ENCODE measurements around the gene CPNE6.

The CPNE6 gene

DNA sequence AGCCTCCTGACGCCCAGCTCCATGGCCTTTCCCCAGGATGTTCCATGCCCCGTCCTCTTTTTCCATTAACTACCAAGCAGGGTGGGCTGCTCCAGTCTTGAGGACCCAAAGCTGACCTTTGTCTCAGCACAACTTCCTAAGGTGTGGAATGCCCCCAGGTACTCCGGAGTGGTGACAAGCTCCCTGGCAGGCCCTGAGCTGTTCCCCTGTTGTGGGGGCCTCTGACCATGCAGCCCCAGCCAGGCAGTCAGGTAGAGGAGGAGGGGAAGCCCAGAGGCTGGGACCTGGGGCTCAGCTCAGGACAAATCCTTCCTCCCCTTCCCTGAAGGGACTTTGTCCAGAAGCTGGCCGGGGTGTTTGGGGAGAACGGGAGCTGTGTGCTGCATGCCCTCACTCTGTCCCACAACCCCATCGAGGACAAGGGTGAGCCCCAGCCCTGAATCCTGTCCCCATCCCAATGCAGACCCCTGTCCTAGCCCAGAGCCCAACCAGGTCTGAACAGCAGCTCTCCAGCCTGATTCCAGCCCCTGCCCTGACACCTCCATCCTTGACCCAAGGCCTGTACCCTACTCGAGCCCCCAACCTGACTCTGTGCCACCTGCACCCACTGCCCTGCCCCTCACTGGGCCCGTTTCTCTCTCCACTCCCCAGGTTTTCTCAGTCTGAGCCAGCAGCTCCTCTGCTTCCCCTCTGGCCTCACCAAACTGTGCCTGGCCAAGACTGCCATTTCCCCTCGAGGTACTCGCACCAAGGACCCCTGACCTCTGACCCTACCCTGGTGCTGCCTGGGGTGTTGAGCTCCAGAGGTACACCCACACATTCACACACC is 15.2 kb upstream of the CPNE6 start:
- Histone ChIP-seq H3K36me3 (ENCODE audit: control insufficient read depth, insufficient read depth, low read length) (no peaks in the 10 kb centered on the region), H3K4me1 (ENCODE audit: control insufficient read depth, insufficient read depth, low read length, poor library complexity, severe bottlenecking) (no peaks in the 10 kb centered on the region), H3K27ac (ENCODE audit: low read depth, low read length, severe bottlenecking) (no peak overlapping the region), H3K9me3 (ENCODE audit: control insufficient read depth, low read length) (no peaks in the 10 kb centered on the region), H3K4me3 (ENCODE audit: extremely low read depth, insufficient read depth, low read length, poor library complexity, severe bottlenecking) (no peak overlapping the region)
- WGBS, 2 experiments (ENCODE audit: insufficient coverage in 2 of 2) = 77 to 81% methylated on average over 5 to 10 of the region's 10 CpGs

DNA sequence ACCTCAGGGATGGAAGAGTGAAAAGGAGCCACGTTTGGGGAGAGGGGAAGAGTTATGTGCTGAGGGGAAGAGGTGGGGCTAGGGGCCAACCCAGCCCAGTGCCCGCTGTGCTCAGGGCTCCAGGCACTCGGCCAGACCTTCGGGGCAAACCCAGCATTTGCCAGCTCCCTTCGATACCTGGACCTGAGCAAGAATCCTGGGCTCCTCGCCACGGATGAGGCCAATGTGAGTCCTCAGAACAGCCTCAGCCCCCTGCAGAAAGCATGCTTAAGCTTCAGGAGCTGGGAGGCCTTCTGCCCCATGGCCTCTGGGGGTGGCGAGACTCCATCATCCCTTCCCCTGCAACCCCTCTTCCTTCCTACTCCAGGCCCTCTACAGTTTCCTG is 14.6 kb upstream of the CPNE6 start:
- Histone ChIP-seq H3K36me3 (ENCODE audit: control insufficient read depth, insufficient read depth, low read length) (no peaks in the 10 kb centered on the region), H3K27ac (ENCODE audit: low read depth, low read length, severe bottlenecking) (no peak overlapping the region), H3K9me3 (ENCODE audit: control insufficient read depth, low read length) (no peaks in the 10 kb centered on the region), H3K4me1 (ENCODE audit: control insufficient read depth, insufficient read depth, low read length, poor library complexity, severe bottlenecking) (no peaks in the 10 kb centered on the region), H3K4me3 (ENCODE audit: extremely low read depth, insufficient read depth, low read length, poor library complexity, severe bottlenecking) (no peak overlapping the region)
- 79 to 83% methylated on average over 6 of the region's 8 CpGs for WGBS, 2 experiments (ENCODE audit: insufficient coverage in 2 of 2)

DNA sequence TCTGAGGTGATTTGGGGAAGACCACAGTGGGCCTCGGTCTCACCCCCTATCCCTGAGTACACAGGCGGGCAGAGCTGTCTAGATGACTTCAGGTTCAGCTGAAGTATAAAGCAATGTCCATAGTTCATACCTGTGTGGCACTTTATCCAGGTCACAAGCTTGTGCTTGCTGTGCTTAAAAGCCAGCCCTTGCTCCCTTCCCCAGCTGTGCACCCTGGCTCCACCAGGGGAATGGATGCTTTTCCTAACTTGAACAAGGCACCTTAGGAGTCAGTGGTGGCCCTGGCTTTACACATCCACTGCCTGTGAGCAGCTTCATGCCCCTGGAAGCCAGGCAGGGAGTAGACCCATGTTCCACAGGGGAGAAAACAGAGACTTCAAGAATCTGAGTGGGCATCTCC is 14.1 kb upstream of the CPNE6 start:
- Histone ChIP-seq H3K27ac (ENCODE audit: low read depth, low read length, severe bottlenecking) (no peak overlapping the region), H3K36me3 (ENCODE audit: control insufficient read depth, insufficient read depth, low read length) (no peaks in the 10 kb centered on the region), H3K4me3 (ENCODE audit: extremely low read depth, insufficient read depth, low read length, poor library complexity, severe bottlenecking) (no peak overlapping the region), H3K9me3 (ENCODE audit: control insufficient read depth, low read length) (no peaks in the 10 kb centered on the region), H3K4me1 (ENCODE audit: control insufficient read depth, insufficient read depth, low read length, poor library complexity, severe bottlenecking) (no peaks in the 10 kb centered on the region)
- WGBS, 2 experiments (ENCODE audit: insufficient coverage in 2 of 2) = 85 to 100% methylated on average over 1 to 2 of the region's 2 CpGs

DNA sequence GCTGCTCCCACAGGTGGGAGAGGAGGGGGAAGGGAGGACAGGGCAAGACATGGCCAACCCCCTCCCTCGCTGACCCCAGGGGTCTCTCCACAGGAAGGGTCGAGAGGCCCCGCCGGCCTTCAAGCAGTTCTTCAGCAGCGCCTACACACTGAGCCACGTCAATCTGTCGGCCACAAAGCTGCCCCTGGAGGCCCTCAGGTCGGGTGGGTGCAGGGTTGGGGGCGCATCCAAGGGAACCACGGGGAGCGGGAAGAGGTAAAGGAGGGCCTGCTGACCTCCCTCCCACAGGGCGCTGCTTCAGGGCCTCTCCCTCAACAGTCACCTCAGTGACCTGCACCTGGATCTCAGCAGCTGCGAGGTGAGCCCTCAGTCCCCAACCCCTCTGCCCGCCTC is 13.5 kb upstream of the CPNE6 start:
- 75 to 85% methylated on average over 10 to 14 of the region's 14 CpGs for WGBS, 2 experiments (ENCODE audit: insufficient coverage in 2 of 2)
- H3K27ac ChIP-seq (ENCODE audit: low read depth, low read length, severe bottlenecking) = no peak overlapping the region
- no peaks in the 10 kb centered on the region for H3K36me3 ChIP-seq (ENCODE audit: control insufficient read depth, insufficient read depth, low read length)
- no peak overlapping the region for H3K4me3 ChIP-seq (ENCODE audit: extremely low read depth, insufficient read depth, low read length, poor library complexity, severe bottlenecking)
- no peaks in the 10 kb centered on the region for H3K9me3 ChIP-seq (ENCODE audit: control insufficient read depth, low read length)
- H3K4me1 ChIP-seq (ENCODE audit: control insufficient read depth, insufficient read depth, low read length, poor library complexity, severe bottlenecking) = no peaks in the 10 kb centered on the region

DNA sequence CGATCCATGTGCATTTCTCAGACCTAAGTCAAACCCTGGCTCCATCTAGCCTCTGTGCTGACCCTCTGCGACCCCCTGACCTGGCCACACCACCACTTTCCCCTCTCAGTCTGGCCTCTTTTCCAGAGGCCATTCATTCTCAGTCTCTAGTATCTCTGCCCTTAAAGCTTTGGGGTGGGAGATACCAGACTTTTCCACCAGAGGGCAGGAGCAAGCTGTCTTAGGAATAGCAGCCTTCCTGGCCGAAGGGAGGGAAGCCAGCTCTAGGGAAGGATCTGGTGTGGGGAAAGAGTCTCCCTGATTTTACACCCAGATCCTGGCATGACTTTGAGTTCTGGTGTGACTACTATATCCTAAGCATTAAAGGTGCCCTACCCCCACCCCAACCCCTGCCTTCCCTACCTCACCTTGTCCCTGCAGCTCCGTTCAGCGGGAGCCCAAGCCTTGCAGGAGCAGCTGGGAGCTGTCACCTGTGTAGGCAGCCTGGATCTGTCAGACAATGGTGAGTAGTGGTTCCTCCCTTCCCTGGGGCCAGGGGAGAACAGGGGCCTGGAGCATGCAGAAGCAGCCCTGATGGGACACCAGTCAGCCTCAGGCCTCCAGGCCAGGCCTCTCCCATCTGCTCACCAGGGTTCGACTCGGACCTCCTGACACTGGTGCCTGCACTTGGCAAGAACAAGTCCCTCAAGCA is 13.0 kb upstream of the CPNE6 start:
- no peak overlapping the region for H3K27ac ChIP-seq (ENCODE audit: low read depth, low read length, severe bottlenecking)
- H3K36me3 ChIP-seq (ENCODE audit: control insufficient read depth, insufficient read depth, low read length) = no peaks in the 10 kb centered on the region
- H3K9me3 ChIP-seq (ENCODE audit: control insufficient read depth, low read length) = no peaks in the 10 kb centered on the region
- no peaks in the 10 kb centered on the region for H3K4me1 ChIP-seq (ENCODE audit: control insufficient read depth, insufficient read depth, low read length, poor library complexity, severe bottlenecking)
- WGBS, 2 experiments (ENCODE audit: insufficient coverage in 2 of 2) = 71 to 77% methylated on average over 4 to 5 of the region's 7 CpGs
- no peak overlapping the region for H3K4me3 ChIP-seq (ENCODE audit: extremely low read depth, insufficient read depth, low read length, poor library complexity, severe bottlenecking)

DNA sequence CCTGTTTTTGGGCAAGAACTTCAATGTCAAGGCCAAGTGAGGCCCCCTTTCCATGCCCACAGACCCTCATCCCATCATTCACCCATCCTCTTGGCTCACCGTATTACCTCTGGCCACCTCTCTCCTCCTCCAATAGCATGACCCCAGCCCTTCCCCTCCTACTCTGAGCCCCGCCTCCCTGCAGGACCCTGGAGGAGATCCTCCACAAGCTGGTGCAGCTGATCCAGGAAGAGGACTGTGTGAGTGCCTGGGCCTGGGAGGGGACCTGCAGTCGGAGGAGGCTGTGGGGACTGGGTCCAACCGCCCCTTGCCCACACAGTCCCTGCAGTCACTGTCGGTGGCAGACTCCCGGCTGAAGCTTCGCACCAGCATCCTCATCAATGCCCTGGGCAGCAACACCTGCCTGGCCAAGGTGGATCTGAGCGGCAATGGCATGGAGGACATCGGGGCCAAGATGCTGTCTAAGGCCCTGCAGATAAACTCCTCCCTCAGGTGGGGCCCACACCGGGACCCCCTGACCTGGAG is 12.3 kb upstream of the CPNE6 start:
- H3K36me3 ChIP-seq (ENCODE audit: control insufficient read depth, insufficient read depth, low read length) = no peaks in the 10 kb centered on the region
- no peak overlapping the region for H3K27ac ChIP-seq (ENCODE audit: low read depth, low read length, severe bottlenecking)
- H3K9me3 ChIP-seq (ENCODE audit: control insufficient read depth, low read length) = no peaks in the 10 kb centered on the region
- no peak overlapping the region for H3K4me3 ChIP-seq (ENCODE audit: extremely low read depth, insufficient read depth, low read length, poor library complexity, severe bottlenecking)
- H3K4me1 ChIP-seq (ENCODE audit: control insufficient read depth, insufficient read depth, low read length, poor library complexity, severe bottlenecking) = no peaks in the 10 kb centered on the region
- WGBS, 2 experiments (ENCODE audit: insufficient coverage in 2 of 2) = 79 to 85% methylated on average over 4 to 9 of the region's 10 CpGs

DNA sequence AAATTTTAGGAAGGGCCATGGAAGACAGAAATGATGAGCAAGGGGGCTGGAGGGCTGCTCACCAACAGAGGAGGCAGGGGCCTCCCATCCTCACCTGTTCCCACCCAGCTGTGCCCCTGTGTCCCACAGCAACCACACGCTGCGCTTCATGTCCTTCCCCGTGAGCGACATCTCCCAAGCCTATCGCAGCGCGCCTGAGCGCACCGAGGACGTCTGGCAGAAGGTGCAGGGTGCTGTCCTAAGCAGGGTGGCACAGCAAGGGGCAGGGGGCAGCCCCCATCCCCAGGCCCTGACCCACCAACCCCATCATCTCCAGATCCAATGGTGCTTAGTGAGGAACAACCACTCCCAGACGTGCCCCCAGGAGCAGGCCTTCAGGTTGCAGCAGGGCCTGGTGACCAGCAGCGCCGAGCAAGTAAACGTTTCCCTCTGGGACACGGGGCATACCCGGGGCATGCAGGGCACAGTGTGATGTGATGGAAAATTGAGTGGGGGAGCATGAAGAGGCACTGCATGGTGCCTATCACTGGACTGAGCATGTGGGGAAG is 11.4 kb upstream of the CPNE6 start:
- no peak overlapping the region for H3K27ac ChIP-seq (ENCODE audit: low read depth, low read length, severe bottlenecking)
- 97% methylated on average over 7 to 16 of the region's 16 CpGs for WGBS, 2 experiments (ENCODE audit: insufficient coverage in 2 of 2)
- no peaks in the 10 kb centered on the region for H3K4me1 ChIP-seq (ENCODE audit: control insufficient read depth, insufficient read depth, low read length, poor library complexity, severe bottlenecking)
- H3K9me3 ChIP-seq (ENCODE audit: control insufficient read depth, low read length) = no peaks in the 10 kb centered on the region
- no peak overlapping the region for H3K4me3 ChIP-seq (ENCODE audit: extremely low read depth, insufficient read depth, low read length, poor library complexity, severe bottlenecking)
- no peaks in the 10 kb centered on the region for H3K36me3 ChIP-seq (ENCODE audit: control insufficient read depth, insufficient read depth, low read length)

DNA sequence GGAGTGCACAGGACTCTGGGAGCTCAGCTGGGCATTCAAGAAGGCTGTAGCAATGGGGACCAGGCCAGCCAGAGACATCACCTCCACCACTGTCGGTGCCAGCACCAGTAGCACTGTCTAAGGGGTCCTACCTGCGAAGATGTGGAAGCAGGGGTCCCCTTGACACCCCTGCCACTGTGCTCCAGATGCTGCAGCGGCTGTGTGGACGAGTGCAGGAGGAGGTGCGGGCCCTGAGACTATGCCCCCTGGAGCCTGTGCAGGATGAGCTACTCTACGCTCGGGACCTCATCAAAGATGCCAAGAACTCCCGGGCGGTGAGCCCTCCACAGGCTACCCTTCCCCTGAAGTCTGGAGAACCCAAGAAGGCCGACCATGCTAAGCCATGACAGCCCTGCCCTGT is 10.9 kb upstream of the CPNE6 start:
- no peak overlapping the region for H3K4me3 ChIP-seq (ENCODE audit: extremely low read depth, insufficient read depth, low read length, poor library complexity, severe bottlenecking)
- no peaks in the 10 kb centered on the region for H3K9me3 ChIP-seq (ENCODE audit: control insufficient read depth, low read length)
- no peaks in the 10 kb centered on the region for H3K4me1 ChIP-seq (ENCODE audit: control insufficient read depth, insufficient read depth, low read length, poor library complexity, severe bottlenecking)
- no peak overlapping the region for H3K27ac ChIP-seq (ENCODE audit: low read depth, low read length, severe bottlenecking)
- no peaks in the 10 kb centered on the region for H3K36me3 ChIP-seq (ENCODE audit: control insufficient read depth, insufficient read depth, low read length)
- 87 to 93% methylated on average over 9 to 10 of the region's 10 CpGs for WGBS, 2 experiments (ENCODE audit: insufficient coverage in 2 of 2)

DNA sequence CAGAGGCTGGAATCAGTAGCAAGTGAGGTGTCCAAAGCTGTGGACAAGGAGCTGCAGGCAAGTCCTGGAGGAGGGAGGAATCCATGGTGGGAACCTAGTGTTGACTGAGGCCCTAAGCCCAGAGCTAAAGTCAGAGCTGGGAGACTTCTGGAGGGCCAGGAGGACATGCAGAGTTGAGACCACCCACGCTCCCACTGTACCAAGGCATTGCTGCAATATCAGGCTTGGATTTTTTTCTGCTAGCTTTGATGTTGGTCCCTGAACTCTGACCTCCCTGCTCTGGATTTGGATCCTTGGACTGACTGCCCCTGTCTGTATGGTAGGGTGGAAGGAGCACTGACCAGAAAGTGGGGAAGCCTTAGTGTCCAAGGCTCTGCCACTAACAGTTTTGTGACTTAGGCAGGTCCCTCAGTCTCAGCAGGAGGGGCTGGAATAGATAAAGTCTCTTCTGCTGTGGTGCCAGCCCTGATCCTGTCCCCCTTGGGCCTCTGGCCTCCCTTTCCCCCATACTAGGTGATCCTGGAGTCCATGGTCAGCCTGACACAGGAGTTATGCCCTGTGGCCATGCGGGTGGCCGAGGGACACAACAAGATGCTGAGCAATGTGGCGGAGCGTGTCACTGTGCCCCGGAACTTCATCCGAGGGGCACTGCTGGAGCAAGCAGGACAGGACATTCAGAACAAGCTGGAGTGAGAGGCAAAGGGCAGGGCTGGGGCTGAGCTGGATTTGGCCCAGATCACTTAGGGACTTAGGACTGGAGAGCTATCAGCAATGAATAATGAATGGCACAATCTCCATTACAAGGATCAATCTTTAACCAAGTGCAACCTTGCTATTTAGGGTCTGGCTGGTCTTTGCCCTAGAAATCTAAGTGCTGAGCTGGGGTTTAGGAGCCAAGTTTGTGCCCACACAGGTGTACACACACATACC is 10.1 kb upstream of the CPNE6 start:
- no peak overlapping the region for H3K27ac ChIP-seq (ENCODE audit: low read depth, low read length, severe bottlenecking)
- WGBS, 2 experiments (ENCODE audit: insufficient coverage in 2 of 2) = 92 to 100% methylated on average over 7 of the region's 7 CpGs
- no peaks in the 10 kb centered on the region for H3K4me1 ChIP-seq (ENCODE audit: control insufficient read depth, insufficient read depth, low read length, poor library complexity, severe bottlenecking)
- no peaks in the 10 kb centered on the region for H3K36me3 ChIP-seq (ENCODE audit: control insufficient read depth, insufficient read depth, low read length)
- no peak overlapping the region for H3K4me3 ChIP-seq (ENCODE audit: extremely low read depth, insufficient read depth, low read length, poor library complexity, severe bottlenecking)
- no peaks in the 10 kb centered on the region for H3K9me3 ChIP-seq (ENCODE audit: control insufficient read depth, low read length)

DNA sequence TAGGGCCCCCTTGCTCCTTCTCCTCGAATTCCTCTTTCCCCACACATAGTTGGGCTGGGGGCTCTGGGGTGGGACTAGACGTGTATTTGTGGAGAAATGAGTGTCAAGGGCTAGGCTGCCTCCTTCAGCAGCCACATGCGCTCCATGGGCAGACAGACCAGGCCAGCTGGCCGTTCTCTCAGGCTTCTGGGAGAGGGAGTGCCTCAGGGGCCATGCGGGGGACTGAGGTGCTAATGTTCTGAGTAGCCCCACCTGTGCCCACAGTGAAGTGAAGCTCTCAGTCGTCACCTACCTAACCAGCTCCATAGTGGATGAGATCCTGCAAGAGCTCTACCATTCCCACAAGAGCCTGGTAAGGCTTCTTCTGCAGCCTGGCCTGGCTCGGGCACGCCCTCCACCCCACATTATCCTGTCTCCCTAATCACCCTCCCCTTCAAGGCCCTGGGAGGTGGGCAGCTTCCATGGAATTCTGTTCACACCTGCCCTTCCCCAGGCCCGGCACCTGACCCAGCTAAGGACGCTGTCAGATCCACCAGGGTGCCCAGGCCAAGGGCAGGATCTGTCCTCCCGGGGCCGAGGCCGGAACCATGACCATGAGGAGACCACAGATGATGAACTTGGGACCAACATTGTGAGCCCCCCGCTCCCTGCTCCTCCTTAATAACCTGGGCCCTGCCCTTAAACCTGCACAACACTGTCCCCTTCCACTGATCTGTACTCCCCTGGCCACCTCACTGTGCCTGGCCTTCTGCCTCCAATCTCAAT is 9.0 kb upstream of the CPNE6 start:
- Histone ChIP-seq H3K4me3 (ENCODE audit: extremely low read depth, insufficient read depth, low read length, poor library complexity, severe bottlenecking) (no peak overlapping the region), H3K27ac (ENCODE audit: low read depth, low read length, severe bottlenecking) (no peak overlapping the region), H3K9me3 (ENCODE audit: control insufficient read depth, low read length) (no peaks in the 10 kb centered on the region), H3K36me3 (ENCODE audit: control insufficient read depth, insufficient read depth, low read length) (no peaks in the 10 kb centered on the region), H3K4me1 (ENCODE audit: control insufficient read depth, insufficient read depth, low read length, poor library complexity, severe bottlenecking) (no peaks in the 10 kb centered on the region)
- WGBS, 2 experiments (ENCODE audit: insufficient coverage in 2 of 2) = 94% methylated on average over 11 to 12 of the region's 14 CpGs
